Thyroid gland (tissue), 4 donors: ENCODE data around the gene GPR162. TPM values are rescaled to one million over a fixed set of nuclear protein-coding genes. Genes with fewer than 3 reads are reported as not detected.

Source experiments
- DNase-seq, 2 donors: peaks; one replicate each; pipeline ENCODE4 v3.0.0-alpha.2; 2019
- H3K27ac ChIP-seq, 3 donors: fragments of 200-600 bp; sonication (generic); 1 replicate in 2 of 3; 2 replicates in 1 of 3; pipeline ENCODE4 v1.5.1; 2016 to 2019; ENCODE audit warnings: mild to moderate bottlenecking in 1 of 3, moderate library complexity in 1 of 3
- H3K27me3 ChIP-seq: fragments of 200-600 bp; sonication (generic); one replicate; pipeline ENCODE4 v1.5.1; 2019
- H3K36me3 ChIP-seq, 2 donors: fragments of 200-600 bp; sonication (generic); one replicate each; pipeline ENCODE4 v1.5.1; 2016 to 2019
- H3K4me1 ChIP-seq, 2 donors: fragments of 200-600 bp; sonication (generic); one replicate each; pipeline ENCODE4 v1.5.1; 2017 to 2019
- H3K4me3 ChIP-seq, 3 donors: fragments of 200-600 bp; sonication (generic); replicated peaks in 1 of 3; 1 replicate in 2 of 3; 2 replicates in 1 of 3; pipeline ENCODE4 v1.5.1; 2016; ENCODE audit warnings: mild to moderate bottlenecking in 1 of 3
- H3K9me3 ChIP-seq: fragments of 200-600 bp; sonication (generic); one replicate; pipeline ENCODE4 v1.5.1; 2017
- CTCF ChIP-seq, 6 experiments: fragments of 200-600 bp in 3 of 6; fragments of 450-650 bp in 3 of 6; sonication (generic) in 3 of 6; IDR thresholded peaks; one replicate each; pipeline ENCODE4 v1.5.1; 2016 to 2019; ENCODE audit warnings: antibody characterized with exemption in 6 of 6, mild to moderate bottlenecking in 2 of 6, inconsistent platforms in 1 of 6, moderate library complexity in 1 of 6
- POLR2A ChIP-seq, 2 donors: fragments of 450-650 bp; IDR thresholded peaks; one replicate each; pipeline ENCODE4 v1.6.1; 2017; ENCODE audit warnings: antibody characterized with exemption in 2 of 2, mild to moderate bottlenecking in 2 of 2, moderate library complexity in 1 of 2
- WGBS, 2 donors: methylation state at CpG; one replicate each; pipeline ENCODE4 v1.1.5; 2017; 5-methylcytosine and 5-hydroxymethylcytosine counted together
- intact Hi-C: fragments of 100-400 bp; cut with DNase I; formaldehyde crosslinking; loops from one replicate; pipeline ENCODE4 v1.15.1; 2023
- total RNA-seq, 4 donors: library from RNA; depleted of rRNA; stranded (reverse); fragments of >200 nt; gene quantifications; one replicate each; pipeline ENCODE4 v1.2.3, GENCODE V29; 2016

The GPR162 gene
- total RNA-seq, 4 donors from 2014 or later: 0.34 to 1.1 (median 0.56) TPM

DNA sequence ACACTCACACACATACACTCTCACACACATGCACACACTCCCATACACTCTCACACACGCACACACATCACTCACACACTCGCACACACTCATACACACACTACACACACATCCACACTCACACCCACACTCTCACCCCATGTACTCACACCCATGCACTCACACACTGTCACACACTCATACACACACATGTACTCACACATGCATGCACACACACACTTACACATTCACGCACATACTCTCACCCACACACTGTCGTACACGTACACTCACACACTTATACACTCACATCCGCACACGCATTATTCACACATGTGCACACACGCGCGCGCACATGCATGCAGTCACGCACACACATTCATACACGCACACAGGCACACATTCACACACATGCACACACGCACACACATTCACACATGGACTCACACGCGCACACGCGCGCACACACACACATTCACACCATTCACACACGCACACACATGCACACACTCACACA, 3.9 kb upstream of the GPR162 start:
- Histone ChIP-seq H3K36me3 (no peaks in the 10 kb centered on the region), H3K27ac (no peak overlapping the region), H3K4me3 (no peak overlapping the region), H3K9me3 (no peaks in the 10 kb centered on the region), H3K27me3 (no peaks in the 10 kb centered on the region), H3K4me1 (peaks cover 0 to 12% of the 10 kb centered on the region in 2 donors)
- no peak for DNase-seq
- WGBS, 2 donors: 92 to 94% methylated on average over 20 of the region's 20 CpGs
- TF ChIP-seq POLR2A (IDR thresholded peaks at IDR 0.05): no peak
- no peak for TF ChIP-seq CTCF (IDR thresholded peaks at IDR 0.05)
- intact Hi-C loops: no loop called here

DNA sequence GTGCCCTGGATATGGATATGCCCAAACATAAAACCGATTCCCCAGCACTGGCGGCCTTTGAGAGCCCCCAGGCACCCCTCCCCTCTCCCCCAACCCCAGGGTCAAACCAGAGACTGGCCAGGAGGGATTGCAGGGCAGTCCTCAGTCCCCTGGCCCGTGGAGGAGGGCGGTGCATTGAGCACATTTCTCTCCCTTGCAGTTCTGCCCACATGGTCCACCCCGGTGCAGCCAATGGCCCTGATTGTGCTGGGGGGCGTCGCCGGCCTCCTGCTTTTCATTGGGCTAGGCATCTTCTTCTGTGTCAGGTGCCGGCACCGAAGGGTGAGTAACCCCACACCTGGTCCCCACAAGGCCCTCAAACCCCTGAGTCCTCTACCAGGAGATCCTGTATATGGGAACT, 3.4 kb upstream of the GPR162 start:
- intact Hi-C loops: no loop called here
- WGBS, 2 donors: 61 to 63% methylated on average over 2 to 10 of the region's 10 CpGs
- H3K27ac ChIP-seq: no peak overlapping the region
- H3K9me3 ChIP-seq: no peaks in the 10 kb centered on the region
- no peak overlapping the region for H3K4me3 ChIP-seq
- no peaks in the 10 kb centered on the region for H3K36me3 ChIP-seq
- no peak for TF ChIP-seq POLR2A (IDR thresholded peaks at IDR 0.05)
- TF ChIP-seq CTCF (IDR thresholded peaks at IDR 0.05): no peak
- no peak for DNase-seq
- H3K27me3 ChIP-seq: no peaks in the 10 kb centered on the region
- peaks cover 0 to 12% of the 10 kb centered on the region in 2 donors for H3K4me1 ChIP-seq

- TF ChIP-seq POLR2A (IDR thresholded peaks at IDR 0.05): no peak
- Histone ChIP-seq H3K4me1 (peaks cover 0 to 12% of the 10 kb centered on the region in 2 donors), H3K27me3 (no peaks in the 10 kb centered on the region), H3K36me3 (no peaks in the 10 kb centered on the region), H3K4me3 (no peak overlapping the region), H3K27ac (no peak overlapping the region), H3K9me3 (no peaks in the 10 kb centered on the region)
- no peak for DNase-seq
- intact Hi-C loops: no loop called here
- WGBS, 2 donors: 65 to 80% methylated on average over 5 of the region's 5 CpGs
Measured at GRCh38 chr12:6818645-6819044, 3.0 kb upstream of the GPR162 start.

GRCh38 chr12:6819106-6820030, 2.3 kb upstream of the GPR162 start:
- H3K27ac ChIP-seq: no peak overlapping the region
- 83 to 86% methylated on average over 11 to 12 of the region's 13 CpGs for WGBS, 2 donors
- intact Hi-C loops: no loop called here
- H3K36me3 ChIP-seq: no peaks in the 10 kb centered on the region
- no peak for DNase-seq
- no peak overlapping the region for H3K4me3 ChIP-seq
- H3K9me3 ChIP-seq: no peaks in the 10 kb centered on the region
- H3K4me1 ChIP-seq: peaks cover 0 to 12% of the 10 kb centered on the region in 2 donors
- no peaks in the 10 kb centered on the region for H3K27me3 ChIP-seq
- TF ChIP-seq POLR2A (IDR thresholded peaks at IDR 0.05) (no peak), CTCF (IDR thresholded peaks at IDR 0.05) (no peak)

DNA sequence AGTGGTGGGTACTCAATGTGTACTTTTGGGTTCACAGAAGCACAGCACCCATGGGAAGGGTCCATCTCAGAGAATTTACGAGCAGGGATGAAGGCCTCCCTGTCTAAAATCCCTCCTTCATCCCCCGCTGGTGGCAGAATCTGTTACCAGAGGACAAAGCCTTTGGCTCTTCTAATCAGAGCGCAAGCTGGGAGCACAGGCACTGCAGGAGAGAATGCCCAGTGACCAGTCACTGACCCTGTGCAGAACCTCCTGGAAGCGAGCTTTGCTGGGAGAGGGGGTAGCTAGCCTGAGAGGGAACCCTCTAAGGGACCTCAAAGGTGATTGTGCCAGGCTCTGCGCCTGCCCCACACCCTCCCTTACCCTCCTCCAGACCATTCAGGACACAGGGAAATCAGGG, 1.5 kb upstream of the GPR162 start:
- intact Hi-C loops: no loop called here
- no peak for DNase-seq
- H3K27ac ChIP-seq: no peak overlapping the region
- TF ChIP-seq CTCF (IDR thresholded peaks at IDR 0.05) (no peak), POLR2A (IDR thresholded peaks at IDR 0.05) (no peak)
- no peaks in the 10 kb centered on the region for H3K36me3 ChIP-seq
- H3K4me3 ChIP-seq: no peak overlapping the region
- H3K27me3 ChIP-seq: no peaks in the 10 kb centered on the region
- H3K9me3 ChIP-seq: no peaks in the 10 kb centered on the region
- H3K4me1 ChIP-seq: peaks cover 0 to 12% of the 10 kb centered on the region in 2 donors
- 80 to 81% methylated on average over 4 to 5 of the region's 5 CpGs for WGBS, 2 donors
